Vagina (tissue), 2 donors: ENCODE measurements around the gene PSMA1. TPM values are rescaled to one million over a fixed set of nuclear protein-coding genes. Genes with fewer than 3 reads are reported as not detected.
"Not testable (repeated sequence)": the region's sequence is repeated elsewhere in the genome, so short reads cannot be mapped to it uniquely, and the experiment has no call there.

Experiments used
- DNase-seq, 2 donors: peaks; one replicate each; pipeline ENCODE4 v3.0.0-alpha.2; 2017; ENCODE audit errors: extremely low spot score in 2 of 2
- H3K27ac ChIP-seq: fragments of 200-600 bp; sonication (generic); one replicate; pipeline ENCODE4 v1.5.1; 2019
- H3K27me3 ChIP-seq: fragments of 200-600 bp; sonication (generic); one replicate; pipeline ENCODE4 v1.5.1; 2019
- H3K36me3 ChIP-seq, 2 donors: fragments of 200-600 bp; sonication (generic); one replicate each; pipeline ENCODE4 v1.5.1; 2017 to 2019
- H3K4me1 ChIP-seq: fragments of 200-600 bp; sonication (generic); one replicate; pipeline ENCODE4 v1.5.1; 2019
- H3K4me3 ChIP-seq, 2 donors: fragments of 200-600 bp; sonication (generic); 1 replicate in 1 of 2; 2 replicates in 1 of 2; pipeline ENCODE4 v1.5.1; 2016 to 2019
- H3K9me3 ChIP-seq: fragments of 200-600 bp; sonication (generic); one replicate; pipeline ENCODE4 v1.5.1; 2019
- POLR2A ChIP-seq, 2 donors: fragments of 450-650 bp; IDR thresholded peaks; one replicate each; pipeline ENCODE4 v1.6.1; 2017; ENCODE audit warnings: antibody characterized with exemption in 2 of 2, mild to moderate bottlenecking in 2 of 2, moderate library complexity in 2 of 2
- POLR2AphosphoS5 ChIP-seq, 2 donors: sonication (generic); formaldehyde crosslinking; IDR thresholded peaks; one replicate each; pipeline ENCODE4 v1.9.0; 2017; ENCODE audit warnings: antibody characterized with exemption in 2 of 2, mild to moderate bottlenecking in 2 of 2, low read depth in 1 of 2; ENCODE audit not compliant: insufficient read depth in 1 of 2
- intact Hi-C: fragments of 100-400 bp; cut with DNase I; formaldehyde crosslinking; loops from one replicate; pipeline ENCODE4 v1.15.1; 2023
- total RNA-seq: library from RNA; depleted of rRNA; stranded (reverse); fragments of >200 nt; gene quantifications from one replicate; pipeline ENCODE4 v1.2.3, GENCODE V29; 2016
- TF ChIP-seq, protein P1 (sequence below), 3 experiments: fragments of 450-650 bp in 2 of 3; fragments of 200-600 bp in 1 of 3; sonication (generic) in 1 of 3; IDR thresholded peaks; one replicate each; pipeline ENCODE4 v1.5.1; 2017 to 2019; ENCODE audit warnings: antibody characterized with exemption in 3 of 3, mild to moderate bottlenecking in 2 of 3, moderate library complexity in 2 of 3

The PSMA1 gene
- 72.4 TPM for total RNA-seq

- Histone ChIP-seq H3K9me3 (no peaks in the 10 kb centered on the region), H3K4me3 (peak within 1 kb of the TSS; percentile 65 to 80), H3K27me3 (no peaks in the 10 kb centered on the region), H3K27ac (peak within 1 kb of the TSS; percentile 78), H3K4me1 (peaks cover 17% of the 10 kb centered on the region), H3K36me3 (peaks cover 0 to 24% of the 10 kb centered on the region in 2 donors)
- intact Hi-C loops: loop anchor here (10.0 kb wide), 1 partner anchor 375 kb away; the partner anchor contains the start of gene CYP2R1
- peak in 1 of 2 donors; percentile 95 for DNase-seq
- TF ChIP-seq POLR2AphosphoS5 (IDR thresholded peaks at IDR 0.05; ENCODE audit: insufficient read depth in 1 of 2, low read depth in 1 of 2): peak; percentile 93 to 95
- TF ChIP-seq POLR2A (IDR thresholded peaks at IDR 0.05): peak in 1 of 2 donors; percentile 53
- TF ChIP-seq, protein P1, sequence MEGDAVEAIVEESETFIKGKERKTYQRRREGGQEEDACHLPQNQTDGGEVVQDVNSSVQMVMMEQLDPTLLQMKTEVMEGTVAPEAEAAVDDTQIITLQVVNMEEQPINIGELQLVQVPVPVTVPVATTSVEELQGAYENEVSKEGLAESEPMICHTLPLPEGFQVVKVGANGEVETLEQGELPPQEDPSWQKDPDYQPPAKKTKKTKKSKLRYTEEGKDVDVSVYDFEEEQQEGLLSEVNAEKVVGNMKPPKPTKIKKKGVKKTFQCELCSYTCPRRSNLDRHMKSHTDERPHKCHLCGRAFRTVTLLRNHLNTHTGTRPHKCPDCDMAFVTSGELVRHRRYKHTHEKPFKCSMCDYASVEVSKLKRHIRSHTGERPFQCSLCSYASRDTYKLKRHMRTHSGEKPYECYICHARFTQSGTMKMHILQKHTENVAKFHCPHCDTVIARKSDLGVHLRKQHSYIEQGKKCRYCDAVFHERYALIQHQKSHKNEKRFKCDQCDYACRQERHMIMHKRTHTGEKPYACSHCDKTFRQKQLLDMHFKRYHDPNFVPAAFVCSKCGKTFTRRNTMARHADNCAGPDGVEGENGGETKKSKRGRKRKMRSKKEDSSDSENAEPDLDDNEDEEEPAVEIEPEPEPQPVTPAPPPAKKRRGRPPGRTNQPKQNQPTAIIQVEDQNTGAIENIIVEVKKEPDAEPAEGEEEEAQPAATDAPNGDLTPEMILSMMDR (IDR thresholded peaks at IDR 0.05): peak in 2 of 3 experiments; percentile 32 to 73
Measured at GRCh38 chr11:14519917-14520746, at the start of gene PSMA1. PSMA1 (minus strand) TSS chr11:14520386; CDS start chr11:14520299, 87 bp downstream.

GRCh38 chr11:14569516-14569915 lies 49.3 kb upstream of the PSMA1 start:
- DNase-seq, H3K4me1 ChIP-seq, H3K9me3 ChIP-seq, H3K36me3 ChIP-seq, H3K27me3 ChIP-seq, intact Hi-C loops, H3K4me3 ChIP-seq, H3K27ac ChIP-seq: not testable (repeated sequence)

GRCh38 chr11:14567064-14567651 lies 47.0 kb upstream of the PSMA1 start:
- no peak for DNase-seq
- no peaks in the 10 kb centered on the region for H3K27me3 ChIP-seq
- TF ChIP-seq POLR2A (IDR thresholded peaks at IDR 0.05): no peak
- TF ChIP-seq POLR2AphosphoS5 (IDR thresholded peaks at IDR 0.05; ENCODE audit: insufficient read depth in 1 of 2, low read depth in 1 of 2): no peak
- TF ChIP-seq, protein P1 (IDR thresholded peaks at IDR 0.05): no peak
- intact Hi-C loops: no loop called here
- no peaks in the 10 kb centered on the region for H3K4me1 ChIP-seq
- no peaks in the 10 kb centered on the region for H3K36me3 ChIP-seq
- no peaks in the 10 kb centered on the region for H3K9me3 ChIP-seq
- H3K27ac ChIP-seq: no peak overlapping the region
- H3K4me3 ChIP-seq: no peak overlapping the region

- DNase-seq: no peak
- Histone ChIP-seq H3K27me3 (no peaks in the 10 kb centered on the region), H3K4me3 (no peak overlapping the region), H3K9me3 (no peaks in the 10 kb centered on the region), H3K27ac (no peak overlapping the region), H3K36me3 (no peaks in the 10 kb centered on the region), H3K4me1 (no peaks in the 10 kb centered on the region)
- intact Hi-C loops: no loop called here
- TF ChIP-seq POLR2A (IDR thresholded peaks at IDR 0.05): no peak
- TF ChIP-seq POLR2AphosphoS5 (IDR thresholded peaks at IDR 0.05; ENCODE audit: insufficient read depth in 1 of 2, low read depth in 1 of 2): no peak
- TF ChIP-seq, protein P1 (IDR thresholded peaks at IDR 0.05): no peak
Measured at GRCh38 chr11:14566331-14567063, 46.3 kb upstream of the PSMA1 start.

GRCh38 chr11:14565845-14566244 lies 45.7 kb upstream of the PSMA1 start:
- no peaks in the 10 kb centered on the region for H3K9me3 ChIP-seq
- intact Hi-C loops: no loop called here
- H3K36me3 ChIP-seq: no peaks in the 10 kb centered on the region
- H3K27me3 ChIP-seq: no peaks in the 10 kb centered on the region
- TF ChIP-seq POLR2A (IDR thresholded peaks at IDR 0.05) (no peak), POLR2AphosphoS5 (IDR thresholded peaks at IDR 0.05; ENCODE audit: insufficient read depth in 1 of 2, low read depth in 1 of 2) (no peak)
- TF ChIP-seq, protein P1 (IDR thresholded peaks at IDR 0.05): no peak
- H3K27ac ChIP-seq: no peak overlapping the region
- no peak for DNase-seq
- H3K4me1 ChIP-seq: no peaks in the 10 kb centered on the region
- no peak overlapping the region for H3K4me3 ChIP-seq
